Measurements from ENCODE around the gene PDS5A. TPM values are rescaled to one million over a fixed set of nuclear protein-coding genes. Genes with fewer than 3 reads are reported as not detected.
A peak's percentile ranks its signal among the peaks of the same experiment; 100 is the strongest.
"Not testable (repeated sequence)": the region's sequence is repeated elsewhere in the genome, so short reads cannot be mapped to it uniquely, and the experiment has no call there.

The PDS5A gene
- total RNA-seq, 1 donor = 78.4 TPM

DNA sequence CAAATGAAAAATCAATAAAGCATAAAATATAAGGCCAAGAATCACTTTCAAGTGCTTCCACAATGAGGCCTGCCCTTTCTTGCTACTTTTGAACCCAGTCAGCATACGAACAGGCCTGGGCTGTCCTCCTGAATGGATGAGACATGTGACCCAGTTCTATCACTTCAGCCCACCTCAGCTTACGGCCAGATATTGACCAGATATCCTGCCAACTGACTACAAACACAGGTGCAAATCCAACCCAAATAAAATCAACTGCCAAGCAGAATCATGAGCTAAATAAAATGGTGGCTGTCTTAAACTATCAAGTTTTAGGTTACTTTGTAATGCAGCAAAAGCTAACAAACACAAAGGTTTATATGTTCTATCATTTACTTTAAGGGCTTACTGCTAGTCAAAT is 53.7 kb downstream of the PDS5A start:
- TF ChIP-seq, protein P1, sequence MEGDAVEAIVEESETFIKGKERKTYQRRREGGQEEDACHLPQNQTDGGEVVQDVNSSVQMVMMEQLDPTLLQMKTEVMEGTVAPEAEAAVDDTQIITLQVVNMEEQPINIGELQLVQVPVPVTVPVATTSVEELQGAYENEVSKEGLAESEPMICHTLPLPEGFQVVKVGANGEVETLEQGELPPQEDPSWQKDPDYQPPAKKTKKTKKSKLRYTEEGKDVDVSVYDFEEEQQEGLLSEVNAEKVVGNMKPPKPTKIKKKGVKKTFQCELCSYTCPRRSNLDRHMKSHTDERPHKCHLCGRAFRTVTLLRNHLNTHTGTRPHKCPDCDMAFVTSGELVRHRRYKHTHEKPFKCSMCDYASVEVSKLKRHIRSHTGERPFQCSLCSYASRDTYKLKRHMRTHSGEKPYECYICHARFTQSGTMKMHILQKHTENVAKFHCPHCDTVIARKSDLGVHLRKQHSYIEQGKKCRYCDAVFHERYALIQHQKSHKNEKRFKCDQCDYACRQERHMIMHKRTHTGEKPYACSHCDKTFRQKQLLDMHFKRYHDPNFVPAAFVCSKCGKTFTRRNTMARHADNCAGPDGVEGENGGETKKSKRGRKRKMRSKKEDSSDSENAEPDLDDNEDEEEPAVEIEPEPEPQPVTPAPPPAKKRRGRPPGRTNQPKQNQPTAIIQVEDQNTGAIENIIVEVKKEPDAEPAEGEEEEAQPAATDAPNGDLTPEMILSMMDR (IDR thresholded peaks at IDR 0.05; ENCODE audit: insufficient read depth, low read length) = no peak
- DNase-seq (ENCODE audit: low read depth) = no peak
- H3K4me3 ChIP-seq (ENCODE audit: low read depth, low read length) = no peak overlapping the region

DNA sequence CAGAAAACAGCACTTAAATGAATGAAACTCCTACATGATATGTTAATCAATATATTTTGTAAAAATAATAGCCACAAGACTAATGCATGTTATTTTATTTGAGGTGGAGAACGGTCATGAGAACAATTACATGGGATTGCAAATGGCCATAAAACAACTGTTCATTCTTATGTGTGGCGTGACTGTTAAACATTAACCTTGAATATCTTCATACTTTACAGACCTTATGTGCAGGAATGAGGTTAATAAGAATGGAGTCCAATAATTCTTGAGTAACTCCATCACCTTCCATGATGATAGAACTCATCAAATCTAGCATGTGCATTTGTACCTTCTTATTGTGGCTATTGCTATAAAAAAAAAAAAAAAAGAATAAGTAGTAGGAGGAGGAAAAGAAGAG is 55.3 kb downstream of the PDS5A start:
- no peak for DNase-seq (ENCODE audit: low read depth)
- H3K4me3 ChIP-seq (ENCODE audit: low read depth, low read length) = no peak overlapping the region
- TF ChIP-seq, protein P1 (IDR thresholded peaks at IDR 0.05; ENCODE audit: insufficient read depth, low read length) = no peak

DNA sequence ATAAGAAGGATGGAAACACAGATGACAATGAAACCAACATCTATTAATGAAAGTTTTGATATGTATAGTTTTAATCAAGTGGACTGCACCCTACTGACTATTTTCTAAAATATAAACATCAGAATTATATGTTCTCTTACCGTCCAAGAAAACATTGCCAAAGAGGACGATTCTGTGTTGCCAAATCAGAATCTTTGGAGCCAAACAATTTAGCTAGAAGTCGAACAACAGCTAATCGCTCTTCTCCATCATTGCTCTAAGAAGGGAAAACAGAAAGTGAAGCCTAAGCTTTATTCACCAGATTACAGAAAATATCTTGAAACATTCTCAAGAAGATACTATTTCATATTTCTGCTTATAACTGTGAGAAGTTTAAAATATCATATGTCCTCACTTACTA is 64.2 kb downstream of the PDS5A start:
- no peak overlapping the region for H3K4me3 ChIP-seq (ENCODE audit: low read depth, low read length)
- TF ChIP-seq, protein P1 (IDR thresholded peaks at IDR 0.05; ENCODE audit: insufficient read depth, low read length) = no peak
- peak; percentile 6 for DNase-seq (ENCODE audit: low read depth)

DNA sequence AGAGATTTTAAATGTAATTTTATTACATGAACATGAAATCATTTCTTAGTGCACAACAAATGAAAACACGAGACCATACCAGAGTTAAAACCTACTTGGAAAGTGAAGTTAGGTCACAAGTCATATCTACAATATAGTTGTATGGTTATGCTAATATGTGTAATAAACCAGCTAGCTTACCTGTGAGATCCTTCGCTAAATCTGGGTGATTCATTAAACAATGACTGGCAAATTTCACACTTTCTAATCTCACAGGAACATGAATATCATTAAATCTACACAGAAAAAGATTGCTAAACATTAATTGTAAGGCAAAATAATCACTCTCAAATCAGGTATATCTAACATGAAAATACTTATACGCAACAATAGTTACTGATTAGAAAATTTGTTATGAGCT is 67.6 kb downstream of the PDS5A start:
- no peak overlapping the region for H3K4me3 ChIP-seq (ENCODE audit: low read depth, low read length)
- TF ChIP-seq, protein P1 (IDR thresholded peaks at IDR 0.05; ENCODE audit: insufficient read depth, low read length) = no peak
- no peak for DNase-seq (ENCODE audit: low read depth)

DNA sequence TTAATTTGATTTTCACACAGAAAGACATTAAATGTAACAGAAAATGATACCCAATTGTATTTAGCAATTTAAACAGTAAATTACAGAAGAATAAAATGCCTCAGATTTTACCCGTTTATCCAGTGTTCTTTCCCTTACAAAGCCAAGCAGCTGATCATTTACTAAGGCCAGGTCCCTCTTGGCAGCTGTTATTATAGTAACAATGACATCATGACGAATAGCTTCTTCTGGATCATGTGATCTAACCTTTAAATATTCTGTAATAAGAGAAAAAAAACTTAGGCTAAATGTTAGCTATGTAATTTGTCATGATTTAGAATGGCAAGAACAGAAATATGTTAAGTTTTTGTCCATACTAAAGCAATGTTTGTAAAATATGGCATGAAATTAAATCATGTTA is 69.4 kb downstream of the PDS5A start:
- H3K4me3 ChIP-seq (ENCODE audit: low read depth, low read length) = no peak overlapping the region
- peak; percentile 36 for DNase-seq (ENCODE audit: low read depth)
- TF ChIP-seq, protein P1 (IDR thresholded peaks at IDR 0.05; ENCODE audit: insufficient read depth, low read length) = no peak

DNA sequence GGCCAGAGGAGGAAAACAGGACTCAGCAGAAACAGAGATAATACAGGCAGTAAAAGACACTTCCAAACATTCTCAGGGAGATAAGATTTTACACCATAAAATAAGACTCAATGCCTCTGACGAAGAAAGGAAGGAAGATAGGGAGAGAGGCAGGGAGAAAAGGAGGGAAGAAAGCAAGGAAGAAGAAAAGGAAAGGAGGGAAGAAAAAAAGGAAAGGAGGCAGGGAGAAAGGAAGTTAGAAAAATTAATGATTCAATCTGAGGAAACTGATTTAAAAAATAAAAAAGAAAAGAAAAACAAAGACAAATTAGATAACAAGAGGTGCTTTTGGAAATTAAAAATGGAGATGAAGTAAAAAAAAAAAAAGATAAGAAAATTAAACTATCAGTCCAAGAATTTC is 72.1 kb downstream of the PDS5A start:
- no peak for DNase-seq (ENCODE audit: low read depth)
- H3K4me3 ChIP-seq (ENCODE audit: low read depth, low read length) = no peak overlapping the region
- TF ChIP-seq, protein P1 (IDR thresholded peaks at IDR 0.05; ENCODE audit: insufficient read depth, low read length) = no peak

DNA sequence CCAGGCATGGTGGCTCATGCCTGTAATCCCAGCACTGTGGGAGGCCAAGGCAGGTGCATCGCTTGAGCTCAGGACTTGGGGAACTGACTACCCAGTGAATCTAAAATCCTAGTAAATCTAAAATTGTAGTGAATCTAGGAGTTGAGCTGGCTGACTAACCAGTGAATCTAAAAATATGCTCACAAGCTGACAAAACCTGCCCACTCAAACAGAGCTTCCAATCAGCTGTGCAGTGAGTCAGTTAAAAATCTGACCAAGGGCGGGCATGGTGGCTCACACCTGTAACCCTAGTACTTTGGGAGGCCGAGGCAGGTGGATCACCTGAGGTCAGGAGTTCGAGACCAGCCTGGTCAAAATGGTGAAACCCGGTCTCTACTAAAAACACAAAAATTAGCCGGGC is 72.7 kb downstream of the PDS5A start:
- DNase-seq (ENCODE audit: low read depth) = not testable (repeated sequence)

More for the DNA sequence above, 72.7 kb downstream of the PDS5A start:
- not testable (repeated sequence) for H3K4me3 ChIP-seq (ENCODE audit: low read depth, low read length)
